22Rv1 (cell line): Measurements from ENCODE around the gene CNNM2.

Source experiments
- ZFX ChIP-seq: fragments of 450-650 bp; IDR thresholded peaks from 2 replicates; pipeline ENCODE4 v1.6.1; 2017; ENCODE audit warnings: antibody characterized with exemption, borderline replicate concordance
- TF ChIP-seq, protein P1 (sequence below): fragments of 450-650 bp; IDR thresholded peaks from 2 replicates; pipeline ENCODE4 v1.5.1; 2017; ENCODE audit warnings: mild to moderate bottlenecking

GRCh38 chr10:103060575-103060974, 142.5 kb downstream of the CNNM2 start:
- TF ChIP-seq, protein P1, sequence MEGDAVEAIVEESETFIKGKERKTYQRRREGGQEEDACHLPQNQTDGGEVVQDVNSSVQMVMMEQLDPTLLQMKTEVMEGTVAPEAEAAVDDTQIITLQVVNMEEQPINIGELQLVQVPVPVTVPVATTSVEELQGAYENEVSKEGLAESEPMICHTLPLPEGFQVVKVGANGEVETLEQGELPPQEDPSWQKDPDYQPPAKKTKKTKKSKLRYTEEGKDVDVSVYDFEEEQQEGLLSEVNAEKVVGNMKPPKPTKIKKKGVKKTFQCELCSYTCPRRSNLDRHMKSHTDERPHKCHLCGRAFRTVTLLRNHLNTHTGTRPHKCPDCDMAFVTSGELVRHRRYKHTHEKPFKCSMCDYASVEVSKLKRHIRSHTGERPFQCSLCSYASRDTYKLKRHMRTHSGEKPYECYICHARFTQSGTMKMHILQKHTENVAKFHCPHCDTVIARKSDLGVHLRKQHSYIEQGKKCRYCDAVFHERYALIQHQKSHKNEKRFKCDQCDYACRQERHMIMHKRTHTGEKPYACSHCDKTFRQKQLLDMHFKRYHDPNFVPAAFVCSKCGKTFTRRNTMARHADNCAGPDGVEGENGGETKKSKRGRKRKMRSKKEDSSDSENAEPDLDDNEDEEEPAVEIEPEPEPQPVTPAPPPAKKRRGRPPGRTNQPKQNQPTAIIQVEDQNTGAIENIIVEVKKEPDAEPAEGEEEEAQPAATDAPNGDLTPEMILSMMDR = no peak
- no peak for TF ChIP-seq ZFX
